K562 (cell line): ENCODE measurements around the gene DKK3. TPM values are rescaled to one million over a fixed set of nuclear protein-coding genes. Genes with fewer than 3 reads are reported as not detected.

ENCODE experiments used
- ATAC-seq: fragments of 200-7000 bp; cut with Tn5 transposase; 3 replicates; pipeline ENCODE4 v1.9.1; 2020; ENCODE audit warnings: moderate library complexity
- BruUV-seq: library from RNA; stranded (reverse); fragments of 400-500 nt; replicated peaks from 2 replicates; lab custom pipeline; 2021; lab: Mats Ljungman, UMichigan
- CTCF ChIA-PET: fragments of 300-600 bp; formaldehyde crosslinking; extraction: SDS; loops from one replicate; lab custom pipeline; 2021; ENCODE audit warnings: low intra/inter-chr PET ratio; lab: Yijun Ruan, JAX
- POLR2A ChIA-PET: fragments of 300-600, 350-650 bp; sonication (Branson Sonifier 250); formaldehyde crosslinking; extraction: SDS; loops from one replicate; lab custom pipeline; 2021; ENCODE audit warnings: antibody characterized with exemption, inconsistent platforms; lab: Yijun Ruan, JAX
- DNase-seq, 4 experiments: peaks; one replicate each; pipeline versions ENCODE4 v3.0.0 to v3.0.0-alpha.2; 2011 to 2018; ENCODE audit warnings: low spot score in 3 of 4, mixed read lengths in 3 of 4; ENCODE audit errors: extremely low read depth in 1 of 4
- FAIRE-seq: peaks from 2 replicates; lab custom pipeline; 2011; peaks lifted over from hg19 to GRCh38; lab: Jason Lieb, UNC
- H2AFZ ChIP-seq: 2 replicates; pipeline ENCODE4 v1.6.0; 2011; ENCODE audit warnings: low read depth, low read length, control low read depth, inconsistent platforms
- H3K27ac ChIP-seq: fragments of 200-600 bp; 3 replicates; pipeline ENCODE4 v1.8.0; 2011; ENCODE audit warnings: low read depth, mild to moderate bottlenecking, control low read depth, inconsistent platforms, low read length, moderate library complexity, mixed read lengths; ENCODE audit errors: extremely low read depth
- H3K27me3 ChIP-seq, 2 experiments: fragments of 300-600 bp in 1 of 2; 2 replicates in 1 of 2; 3 replicates in 1 of 2; pipeline versions ENCODE4 v1.6.0 to v1.8.0; 2011; ENCODE audit warnings: inconsistent platforms in 2 of 2, low read length in 2 of 2, mild to moderate bottlenecking in 1 of 2, mixed read lengths in 1 of 2, moderate library complexity in 1 of 2; ENCODE audit not compliant: control insufficient read depth in 2 of 2, insufficient read depth in 2 of 2
- H3K36me3 ChIP-seq: fragments of 300-600 bp; 3 replicates; pipeline ENCODE4 v1.8.0; 2011; ENCODE audit warnings: mild to moderate bottlenecking, low read length, inconsistent platforms; ENCODE audit not compliant: control insufficient read depth, insufficient read depth
- H3K4me1 ChIP-seq, 2 experiments: fragments of 200-600 bp in 1 of 2; replicated peaks in 1 of 2; 2 replicates in 1 of 2; 3 replicates in 1 of 2; pipeline versions ENCODE4 v1.5.1 to v1.8.0; 2011; ENCODE audit warnings: inconsistent platforms in 2 of 2, low read length in 2 of 2, mild to moderate bottlenecking in 1 of 2, mixed read lengths in 1 of 2, moderate library complexity in 1 of 2; ENCODE audit not compliant: control insufficient read depth in 2 of 2, insufficient read depth in 2 of 2
- H3K4me2 ChIP-seq: 2 replicates; pipeline ENCODE4 v1.6.1; 2011; ENCODE audit warnings: low read length, control low read depth, inconsistent platforms, mixed read lengths; ENCODE audit not compliant: insufficient read depth
- H3K4me3 ChIP-seq: fragments of 200-600 bp; sonication (generic), shearing (Covaris generic); 2 replicates; pipeline ENCODE4 v1.5.1; 2016; ENCODE audit warnings: control low read depth, inconsistent platforms
- H3K79me2 ChIP-seq: fragments of 200-600 bp; 3 replicates; pipeline ENCODE4 v1.8.0; 2011; ENCODE audit warnings: low read length, inconsistent platforms; ENCODE audit not compliant: control insufficient read depth, insufficient read depth
- H3K9ac ChIP-seq, 2 experiments: 2 replicates each; pipeline versions ENCODE4 v1.6.0 to v1.6.1; 2011; ENCODE audit warnings: low read depth in 2 of 2, low read length in 2 of 2, control low read depth in 1 of 2, inconsistent platforms in 1 of 2, mild to moderate bottlenecking in 1 of 2, mixed read lengths in 1 of 2; ENCODE audit not compliant: insufficient read depth in 1 of 2
- H3K9me1 ChIP-seq: one replicate; pipeline ENCODE4 v1.6.0; 2011; ENCODE audit warnings: inconsistent platforms, mild to moderate bottlenecking, low read length, moderate library complexity; ENCODE audit not compliant: control insufficient read depth, insufficient read depth
- H3K9me3 ChIP-seq: replicated peaks from 2 replicates; pipeline ENCODE4 v1.5.1; 2011; ENCODE audit warnings: low read depth, low read length, inconsistent platforms; ENCODE audit not compliant: control insufficient read depth, insufficient read depth
- H4K20me1 ChIP-seq: replicated peaks from 2 replicates; pipeline ENCODE4 v1.6.1; 2011; ENCODE audit warnings: low read length, inconsistent platforms, mixed read lengths; ENCODE audit not compliant: control insufficient read depth, insufficient read depth
- ATF7 ChIP-seq: fragments of 450-650 bp; IDR thresholded peaks from 2 replicates; pipeline ENCODE4 v1.7.1; 2014; ENCODE audit warnings: mild to moderate bottlenecking, moderate library complexity
- BACH1 ChIP-seq: fragments of 200-800 bp; sonication (Bioruptor generic); IDR thresholded peaks from 2 replicates; pipeline ENCODE4 v1.6.1; 2016; ENCODE audit warnings: missing genetic modification characterization, missing compliant biosample characterization
- C11orf30 ChIP-seq: fragments of 450-650 bp; IDR thresholded peaks from 2 replicates; pipeline ENCODE4 v1.6.1; 2016; ENCODE audit warnings: low read depth, mild to moderate bottlenecking
- CBX3 ChIP-seq, 2 experiments: IDR thresholded peaks; 1 replicate in 1 of 2; 2 replicates in 1 of 2; pipeline ENCODE4 v1.6.1; 2012; ENCODE audit warnings: inconsistent platforms in 2 of 2, low read length in 2 of 2, borderline replicate concordance in 1 of 2, control low read depth in 1 of 2
- CEBPB ChIP-seq: fragments of 450-650 bp; IDR thresholded peaks from 2 replicates; pipeline ENCODE4 v1.6.1; 2016; ENCODE audit warnings: missing genetic modification characterization, missing compliant biosample characterization
- CEBPG ChIP-seq, 3 experiments: fragments of 200-800 bp in 1 of 3; sonication (Bioruptor generic) in 1 of 3; sonication (generic) in 1 of 3; formaldehyde crosslinking in 1 of 3; IDR thresholded peaks in 2 of 3; conservative IDR thresholded peaks in 1 of 3; 2 replicates each; pipeline versions ENCODE4 v1.6.1 to v1.8.0; 2016 to 2022; ENCODE audit warnings: missing compliant biosample characterization in 2 of 3, missing genetic modification characterization in 2 of 3, mild to moderate bottlenecking in 1 of 3, missing genetic modification reagents in 1 of 3
- FOSL1 ChIP-seq: fragments of 200-800 bp; sonication (Bioruptor generic); conservative IDR thresholded peaks from 2 replicates; pipeline ENCODE4 v1.6.1; 2016; ENCODE audit warnings: missing genetic modification characterization, missing compliant biosample characterization
- FOXM1 ChIP-seq, 2 experiments: fragments of 450-650 bp in 1 of 2; sonication (generic) in 1 of 2; formaldehyde crosslinking in 1 of 2; IDR thresholded peaks; 2 replicates each; pipeline versions ENCODE4 v1.6.1 to v1.9.0; 2017 to 2022; ENCODE audit warnings: low read depth in 2 of 2, mild to moderate bottlenecking in 2 of 2, missing genetic modification reagents in 1 of 2, moderate library complexity in 1 of 2
- GABPA ChIP-seq: fragments of 200-800 bp; sonication (Bioruptor generic); conservative IDR thresholded peaks from 2 replicates; pipeline ENCODE4 v1.6.1; 2016; ENCODE audit warnings: low read depth, missing genetic modification characterization, missing compliant biosample characterization
- MEIS2 ChIP-seq: fragments of 450-650 bp; IDR thresholded peaks from 2 replicates; pipeline ENCODE4 v1.6.1; 2014; ENCODE audit warnings: mild to moderate bottlenecking; ENCODE audit not compliant: partially characterized antibody
- NR1H2 ChIP-seq: sonication (generic); formaldehyde crosslinking; IDR thresholded peaks from 2 replicates; pipeline ENCODE4 v1.4.0; 2020; ENCODE audit warnings: mild to moderate bottlenecking, missing genetic modification reagents
- RAD21 ChIP-seq, 2 experiments: fragments of 250-450 bp in 1 of 2; fragments of 450-650 bp in 1 of 2; sonication (Bioruptor Pico) in 1 of 2; formaldehyde crosslinking in 1 of 2; IDR thresholded peaks in 1 of 2; conservative IDR thresholded peaks in 1 of 2; 2 replicates each; pipeline versions ENCODE4 v1.4.0 to v1.8.0; 2020 to 2022; ENCODE audit warnings: mild to moderate bottlenecking in 2 of 2, moderate library complexity in 1 of 2
- SMARCC2 ChIP-seq: fragments of 450-650 bp; IDR thresholded peaks from 2 replicates; pipeline ENCODE4 v1.6.1; 2017; ENCODE audit warnings: antibody characterized with exemption, moderate library complexity, mild to moderate bottlenecking, low read depth
- ZNF668 ChIP-seq: fragments of 250-450 bp; sonication (Bioruptor Pico); IDR thresholded peaks from 2 replicates; pipeline ENCODE4 v1.8.0; 2022; ENCODE audit warnings: mild to moderate bottlenecking, inconsistent platforms
- WGBS: fragments of 100-300 bp; shearing (Covaris generic); methylation state at CpG from one replicate; pipeline ENCODE4 v1.1.6; 2016; ENCODE audit warnings: low coverage, mixed read lengths; ENCODE audit not compliant: insufficient coverage; ENCODE audit errors: missing lambda C conversion rate; 5-methylcytosine and 5-hydroxymethylcytosine counted together
- in situ Hi-C: fragments of 300-500 bp; cut with MboI; formaldehyde crosslinking; loops from 4 replicates; pipeline ENCODE4 v1.15.0; 2018; ENCODE audit warnings: inconsistent platforms, mixed read lengths
- intact Hi-C: fragments of 100-400 bp; cut with micrococcal nuclease; formaldehyde crosslinking; loops from 2 replicates; pipeline ENCODE4 v1.14.2; 2022
- polyA plus RNA-seq, 8 experiments: library from polyadenylated mRNA; depleted of rRNA in 4 of 8; stranded (reverse) in 5 of 8; unstranded in 3 of 8; fragments of >200 nt; fragmentation: Nextera tagmentation in 2 of 8; fragmentation: Illumina TruSeq in 1 of 8; extraction: Ambion mirVana in 2 of 8; extraction: Trizol in 1 of 8; gene quantifications; 2 replicates each; pipeline versions ENCODE4 v1.2.1 to v1.2.3, GENCODE V29; 2011 to 2014; ENCODE audit warnings: inconsistent platforms in 1 of 8, missing spikeins in 1 of 8
- total RNA-seq, 7 experiments: library from RNA; depleted of rRNA in 6 of 7; stranded (reverse); fragments of >200 nt in 6 of 7; fragmentation: Illumina TruSeq in 2 of 7; extraction: Trizol in 2 of 7; gene quantifications; 2 replicates each; pipeline versions ENCODE4 v1.2.1 to v1.2.3, GENCODE V29; 2011 to 2021; ENCODE audit warnings: low replicate concordance in 1 of 7
- TF ChIP-seq, protein P1 (sequence below), 2 experiments: fragments of 450-650 bp; IDR thresholded peaks; 2 replicates each; pipeline ENCODE4 v1.6.1; 2018; ENCODE audit warnings: mild to moderate bottlenecking in 2 of 2, low read depth in 1 of 2; ENCODE audit not compliant: partially characterized antibody in 2 of 2
- TF ChIP-seq, protein P2 (sequence below): fragments of 250-450 bp; sonication (Bioruptor Pico); IDR thresholded peaks from 2 replicates; pipeline ENCODE4 v1.8.0; 2022; ENCODE audit warnings: moderate library complexity, mild to moderate bottlenecking, inconsistent platforms

DKK3 gene
- total and polyA plus RNA-seq, 9 of the 15 experiments (the other 6 are each of a cell fraction or from before 2014, with no cell fraction given) = 0.14 to 0.85 (median 0.38) TPM; not detected in 6

DNA sequence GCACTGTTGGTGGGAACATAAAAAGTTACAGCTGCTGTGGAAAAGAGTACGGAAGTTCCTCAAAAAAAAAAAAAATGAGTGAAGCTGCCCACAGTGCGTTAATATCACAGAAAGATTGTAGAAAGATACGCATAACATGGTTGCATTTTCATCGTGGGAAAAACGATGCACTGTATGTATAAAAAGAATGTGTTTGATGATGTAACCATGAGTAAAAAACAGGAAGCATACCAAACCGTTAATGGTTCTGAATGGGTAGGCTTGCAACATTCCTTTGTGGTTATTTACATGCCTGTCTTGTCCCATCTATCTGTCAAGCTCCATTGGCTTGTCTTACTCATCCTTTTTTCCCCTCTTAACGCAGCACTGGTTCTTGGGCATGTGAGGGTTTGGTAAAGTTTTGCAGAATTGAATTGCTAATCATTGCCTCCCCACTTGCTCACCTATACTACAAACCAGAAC is 33.8 kb upstream of the DKK3 start:
- no peaks in the 10 kb centered on the region for H3K9me3 ChIP-seq
- FAIRE-seq = peak; percentile 15
- H3K9ac ChIP-seq = no peak overlapping the region
- no peak overlapping the region for H3K4me2 ChIP-seq
- no peaks in the 10 kb centered on the region for H4K20me1 ChIP-seq
- POLR2A ChIA-PET = interaction anchor here (0.6 to 1.0 kb wide), 2 partner anchors 15 to 246 kb away, joined by 3 to 4 read pairs; no protein-coding TSS in a partner anchor
- H2AFZ ChIP-seq = no peak overlapping the region; the same call in 1 of the 2 replicates
- in situ Hi-C loops = no loop called here
- WGBS = 26% methylated on average over 7 of the region's 7 CpGs
- H3K4me1 ChIP-seq = peaks cover 0 to 8% of the 10 kb centered on the region in 2 experiments; a peak in 3 of 5 replicates
- H3K36me3 ChIP-seq = no peaks in the 10 kb centered on the region
- intact Hi-C loops = loop anchor here (5.0 to 10.0 kb wide), 3 partner anchors 50 to 1007 kb away; no protein-coding TSS in a partner anchor
- H3K27ac ChIP-seq = no peak overlapping the region
- CTCF ChIA-PET = interaction anchor here (0.6 to 3.8 kb wide), 3 partner anchors 111 to 1256 kb away, joined by 3 to 15 read pairs (median 3); no protein-coding TSS in a partner anchor
- no peaks in the 10 kb centered on the region for H3K79me2 ChIP-seq
- H3K27me3 ChIP-seq = no peaks in the 10 kb centered on the region
- BruUV-seq = no TSS peak
- peak; percentile 14; the same call in 1 of the 3 replicates for ATAC-seq
- H3K9me1 ChIP-seq = no peaks in the 10 kb centered on the region
- H3K4me3 ChIP-seq = no peak overlapping the region
- DNase-seq = no peak
- TF ChIP-seq BACH1 (tag) (no peak), FOSL1 (tag) (peak; percentile 68), GABPA (tag) (0 out of 2 replicates have a peak, but pooled peaks have one; percentile 21), CEBPG (CRISPR knock-in tag; IDR thresholded peaks at IDR 0.05) (peak; percentile 80), CEBPG (tag; conservative IDR thresholded peaks at IDR 0.05 in 1 of 2, IDR thresholded peaks at IDR 0.05 in 1 of 2) (peak; percentile 83 to 97), CEBPB (tag) (peak; percentile 84), RAD21 (CRISPR knock-in tag; conservative IDR thresholded peaks at IDR 0.05 in 1 of 2, IDR thresholded peaks at IDR 0.05 in 1 of 2) (0 out of 4 replicates have a peak, but pooled peaks of 1 of the 2 experiments have one; percentile 6), NR1H2 (CRISPR knock-in tag) (no peak), SMARCC2 (no peak), ZNF668 (CRISPR knock-in tag) (no peak), CBX3 (IDR thresholded peaks at IDR 0.05; ENCODE audit: borderline replicate concordance in 1 of 2, low read length in 2 of 2) (no peak), FOXM1 (IDR thresholded peaks at IDR 0.05; ENCODE audit: low read depth) (peak; percentile 44; the same call in 1 of the 2 replicates), FOXM1 (CRISPR knock-in tag; IDR thresholded peaks at IDR 0.05; ENCODE audit: low read depth) (no peak), MEIS2 (peak; percentile 83), ATF7 (peak; percentile 80), C11orf30 (no peak)
- TF ChIP-seq, protein P1, sequence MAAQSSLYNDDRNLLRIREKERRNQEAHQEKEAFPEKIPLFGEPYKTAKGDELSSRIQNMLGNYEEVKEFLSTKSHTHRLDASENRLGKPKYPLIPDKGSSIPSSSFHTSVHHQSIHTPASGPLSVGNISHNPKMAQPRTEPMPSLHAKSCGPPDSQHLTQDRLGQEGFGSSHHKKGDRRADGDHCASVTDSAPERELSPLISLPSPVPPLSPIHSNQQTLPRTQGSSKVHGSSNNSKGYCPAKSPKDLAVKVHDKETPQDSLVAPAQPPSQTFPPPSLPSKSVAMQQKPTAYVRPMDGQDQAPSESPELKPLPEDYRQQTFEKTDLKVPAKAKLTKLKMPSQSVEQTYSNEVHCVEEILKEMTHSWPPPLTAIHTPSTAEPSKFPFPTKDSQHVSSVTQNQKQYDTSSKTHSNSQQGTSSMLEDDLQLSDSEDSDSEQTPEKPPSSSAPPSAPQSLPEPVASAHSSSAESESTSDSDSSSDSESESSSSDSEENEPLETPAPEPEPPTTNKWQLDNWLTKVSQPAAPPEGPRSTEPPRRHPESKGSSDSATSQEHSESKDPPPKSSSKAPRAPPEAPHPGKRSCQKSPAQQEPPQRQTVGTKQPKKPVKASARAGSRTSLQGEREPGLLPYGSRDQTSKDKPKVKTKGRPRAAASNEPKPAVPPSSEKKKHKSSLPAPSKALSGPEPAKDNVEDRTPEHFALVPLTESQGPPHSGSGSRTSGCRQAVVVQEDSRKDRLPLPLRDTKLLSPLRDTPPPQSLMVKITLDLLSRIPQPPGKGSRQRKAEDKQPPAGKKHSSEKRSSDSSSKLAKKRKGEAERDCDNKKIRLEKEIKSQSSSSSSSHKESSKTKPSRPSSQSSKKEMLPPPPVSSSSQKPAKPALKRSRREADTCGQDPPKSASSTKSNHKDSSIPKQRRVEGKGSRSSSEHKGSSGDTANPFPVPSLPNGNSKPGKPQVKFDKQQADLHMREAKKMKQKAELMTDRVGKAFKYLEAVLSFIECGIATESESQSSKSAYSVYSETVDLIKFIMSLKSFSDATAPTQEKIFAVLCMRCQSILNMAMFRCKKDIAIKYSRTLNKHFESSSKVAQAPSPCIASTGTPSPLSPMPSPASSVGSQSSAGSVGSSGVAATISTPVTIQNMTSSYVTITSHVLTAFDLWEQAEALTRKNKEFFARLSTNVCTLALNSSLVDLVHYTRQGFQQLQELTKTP (IDR thresholded peaks at IDR 0.05; ENCODE audit: low read depth in 1 of 2, partially characterized antibody in 2 of 2) = peak in 1 of 2 experiments; percentile 46
- TF ChIP-seq, protein P2, sequence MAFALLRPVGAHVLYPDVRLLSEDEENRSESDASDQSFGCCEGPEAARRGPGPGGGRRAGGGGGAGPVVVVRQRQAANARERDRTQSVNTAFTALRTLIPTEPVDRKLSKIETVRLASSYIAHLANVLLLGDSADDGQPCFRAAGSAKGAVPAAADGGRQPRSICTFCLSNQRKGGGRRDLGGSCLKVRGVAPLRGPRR (CRISPR knock-in tag) = no peak
